Body of pancreas (tissue), 4 donors: ENCODE measurements around the gene LDLRAD4.

ENCODE experiments used
- CTCF ChIP-seq, 7 experiments: fragments of 450-650 bp in 4 of 7; fragments of 200-600 bp in 3 of 7; sonication (generic) in 3 of 7; IDR thresholded peaks; one replicate each; pipeline ENCODE4 v1.5.1; 2016 to 2019; ENCODE audit warnings: antibody characterized with exemption in 7 of 7
- POLR2A ChIP-seq, 3 donors: fragments of 450-650 bp; IDR thresholded peaks; one replicate each; pipeline ENCODE4 v1.6.1; 2016; ENCODE audit warnings: antibody characterized with exemption in 3 of 3, mild to moderate bottlenecking in 2 of 3

GRCh38 chr18:13247506-13247905, 28.9 kb downstream of the LDLRAD4 start:
- TF ChIP-seq CTCF (IDR thresholded peaks at IDR 0.05) (no peak), POLR2A (IDR thresholded peaks at IDR 0.05) (no peak)
